Measurements from ENCODE around the gene PREX1.

DNA sequence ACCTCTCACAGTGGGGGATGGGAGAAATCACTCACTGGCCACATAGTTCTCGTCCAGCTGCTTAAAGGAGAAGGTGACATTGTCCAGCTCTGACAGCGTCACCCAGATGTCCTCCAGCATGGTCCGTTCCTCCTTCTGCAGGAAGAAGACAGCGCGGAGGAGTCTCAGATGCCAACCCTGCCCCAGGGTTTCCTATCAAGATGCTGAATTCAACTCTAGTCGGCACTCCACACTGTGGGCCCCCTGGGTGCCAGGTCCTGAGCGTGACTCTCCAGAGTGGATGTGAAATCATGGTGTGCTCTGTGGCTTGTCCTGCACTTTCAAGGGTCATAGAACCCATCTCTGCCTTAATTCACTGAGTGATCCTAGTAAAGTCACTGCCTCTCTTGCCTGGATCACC lies 193.2 kb downstream of the PREX1 start:
- TF ChIP-seq, protein P1, sequence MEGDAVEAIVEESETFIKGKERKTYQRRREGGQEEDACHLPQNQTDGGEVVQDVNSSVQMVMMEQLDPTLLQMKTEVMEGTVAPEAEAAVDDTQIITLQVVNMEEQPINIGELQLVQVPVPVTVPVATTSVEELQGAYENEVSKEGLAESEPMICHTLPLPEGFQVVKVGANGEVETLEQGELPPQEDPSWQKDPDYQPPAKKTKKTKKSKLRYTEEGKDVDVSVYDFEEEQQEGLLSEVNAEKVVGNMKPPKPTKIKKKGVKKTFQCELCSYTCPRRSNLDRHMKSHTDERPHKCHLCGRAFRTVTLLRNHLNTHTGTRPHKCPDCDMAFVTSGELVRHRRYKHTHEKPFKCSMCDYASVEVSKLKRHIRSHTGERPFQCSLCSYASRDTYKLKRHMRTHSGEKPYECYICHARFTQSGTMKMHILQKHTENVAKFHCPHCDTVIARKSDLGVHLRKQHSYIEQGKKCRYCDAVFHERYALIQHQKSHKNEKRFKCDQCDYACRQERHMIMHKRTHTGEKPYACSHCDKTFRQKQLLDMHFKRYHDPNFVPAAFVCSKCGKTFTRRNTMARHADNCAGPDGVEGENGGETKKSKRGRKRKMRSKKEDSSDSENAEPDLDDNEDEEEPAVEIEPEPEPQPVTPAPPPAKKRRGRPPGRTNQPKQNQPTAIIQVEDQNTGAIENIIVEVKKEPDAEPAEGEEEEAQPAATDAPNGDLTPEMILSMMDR (IDR thresholded peaks at IDR 0.05; ENCODE audit: insufficient read depth, low read length), result no peak
- TF ChIP-seq, protein P2, sequence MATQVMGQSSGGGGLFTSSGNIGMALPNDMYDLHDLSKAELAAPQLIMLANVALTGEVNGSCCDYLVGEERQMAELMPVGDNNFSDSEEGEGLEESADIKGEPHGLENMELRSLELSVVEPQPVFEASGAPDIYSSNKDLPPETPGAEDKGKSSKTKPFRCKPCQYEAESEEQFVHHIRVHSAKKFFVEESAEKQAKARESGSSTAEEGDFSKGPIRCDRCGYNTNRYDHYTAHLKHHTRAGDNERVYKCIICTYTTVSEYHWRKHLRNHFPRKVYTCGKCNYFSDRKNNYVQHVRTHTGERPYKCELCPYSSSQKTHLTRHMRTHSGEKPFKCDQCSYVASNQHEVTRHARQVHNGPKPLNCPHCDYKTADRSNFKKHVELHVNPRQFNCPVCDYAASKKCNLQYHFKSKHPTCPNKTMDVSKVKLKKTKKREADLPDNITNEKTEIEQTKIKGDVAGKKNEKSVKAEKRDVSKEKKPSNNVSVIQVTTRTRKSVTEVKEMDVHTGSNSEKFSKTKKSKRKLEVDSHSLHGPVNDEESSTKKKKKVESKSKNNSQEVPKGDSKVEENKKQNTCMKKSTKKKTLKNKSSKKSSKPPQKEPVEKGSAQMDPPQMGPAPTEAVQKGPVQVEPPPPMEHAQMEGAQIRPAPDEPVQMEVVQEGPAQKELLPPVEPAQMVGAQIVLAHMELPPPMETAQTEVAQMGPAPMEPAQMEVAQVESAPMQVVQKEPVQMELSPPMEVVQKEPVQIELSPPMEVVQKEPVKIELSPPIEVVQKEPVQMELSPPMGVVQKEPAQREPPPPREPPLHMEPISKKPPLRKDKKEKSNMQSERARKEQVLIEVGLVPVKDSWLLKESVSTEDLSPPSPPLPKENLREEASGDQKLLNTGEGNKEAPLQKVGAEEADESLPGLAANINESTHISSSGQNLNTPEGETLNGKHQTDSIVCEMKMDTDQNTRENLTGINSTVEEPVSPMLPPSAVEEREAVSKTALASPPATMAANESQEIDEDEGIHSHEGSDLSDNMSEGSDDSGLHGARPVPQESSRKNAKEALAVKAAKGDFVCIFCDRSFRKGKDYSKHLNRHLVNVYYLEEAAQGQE (IDR thresholded peaks at IDR 0.05; ENCODE audit: insufficient replicate concordance, low read depth), result no peak
- TF ChIP-seq GABPA (IDR thresholded peaks at IDR 0.05; ENCODE audit: low read depth), result no peak
- no peak for TF ChIP-seq POLR2AphosphoS5 (IDR thresholded peaks at IDR 0.05; ENCODE audit: low read depth)

Data from HL-60 (cell line).